GM23248 (cell line): Measurements from ENCODE around the gene MARK3. TPM values are rescaled to one million over a fixed set of nuclear protein-coding genes. Genes with fewer than 3 reads are reported as not detected.
A peak's percentile ranks its signal among the peaks of the same experiment; 100 is the strongest.

Experiments
- DNase-seq: peaks from one replicate; pipeline ENCODE4 v3.0.0-alpha.2; 2015
- H2AFZ ChIP-seq: fragments of 200-600 bp; sonication (generic); 2 replicates; pipeline ENCODE4 v1.6.1; 2016; ENCODE audit warnings: antibody characterized with exemption
- H3F3A ChIP-seq: fragments of 200-600 bp; sonication (generic); 2 replicates; pipeline ENCODE4 v1.6.1; 2016; ENCODE audit warnings: mild to moderate bottlenecking, antibody characterized with exemption, mixed run types; ENCODE audit not compliant: insufficient read depth
- H3K27ac ChIP-seq: fragments of 200-600 bp; sonication (generic); 2 replicates; pipeline ENCODE4 v1.5.1; 2016; ENCODE audit warnings: mild to moderate bottlenecking
- H3K27me3 ChIP-seq: fragments of 200-600 bp; sonication (generic); replicated peaks from 2 replicates; pipeline ENCODE4 v1.6.1; 2016; ENCODE audit warnings: mild to moderate bottlenecking; ENCODE audit not compliant: insufficient read depth
- H3K36me3 ChIP-seq: fragments of 200-600 bp; sonication (generic); 2 replicates; pipeline ENCODE4 v1.6.1; 2016; ENCODE audit warnings: low read depth, mild to moderate bottlenecking
- H3K4me1 ChIP-seq: fragments of 200-600 bp; sonication (generic); 2 replicates; pipeline ENCODE4 v1.6.1; 2016; ENCODE audit warnings: mild to moderate bottlenecking; ENCODE audit not compliant: insufficient read depth
- H3K4me2 ChIP-seq: fragments of 200-600 bp; sonication (generic); one replicate; pipeline ENCODE4 v1.6.1; 2016; ENCODE audit warnings: mild to moderate bottlenecking; ENCODE audit not compliant: unreplicated experiment
- H3K4me3 ChIP-seq: fragments of 200-600 bp; sonication (generic); 2 replicates; pipeline ENCODE4 v1.5.1; 2016; ENCODE audit warnings: mild to moderate bottlenecking
- H3K79me2 ChIP-seq: fragments of 200-600 bp; sonication (generic); 2 replicates; pipeline ENCODE4 v1.6.1; 2016; ENCODE audit warnings: mild to moderate bottlenecking; ENCODE audit not compliant: insufficient read depth
- H3K9ac ChIP-seq: fragments of 200-600 bp; sonication (generic); 2 replicates; pipeline ENCODE4 v1.6.1; 2016; ENCODE audit warnings: mild to moderate bottlenecking
- H3K9me2 ChIP-seq: fragments of 200-600 bp; sonication (generic); 2 replicates; pipeline ENCODE4 v1.6.1; 2016; ENCODE audit warnings: mixed run types, mild to moderate bottlenecking, moderate library complexity; ENCODE audit not compliant: insufficient read depth
- H3K9me3 ChIP-seq: fragments of 200-600 bp; sonication (generic); one replicate; pipeline ENCODE4 v1.6.1; 2017; ENCODE audit warnings: low read depth
- H4K20me1 ChIP-seq: fragments of 200-600 bp; sonication (generic); 2 replicates; pipeline ENCODE4 v1.6.0; 2016; ENCODE audit not compliant: insufficient read depth
- EZH2 ChIP-seq: fragments of 200-600 bp; sonication (generic); IDR thresholded peaks from 2 replicates; pipeline ENCODE4 v1.6.1; 2018; ENCODE audit warnings: antibody characterized with exemption, mild to moderate bottlenecking; ENCODE audit not compliant: insufficient read depth, poor library complexity, severe bottlenecking
- EZH2phosphoT487 ChIP-seq: fragments of 200-600 bp; sonication (generic); IDR thresholded peaks from 2 replicates; pipeline ENCODE4 v1.6.1; 2018; ENCODE audit warnings: antibody characterized with exemption, moderate library complexity, mild to moderate bottlenecking, low read depth; ENCODE audit not compliant: insufficient read depth
- WGBS, 2 experiments: methylation state at CpG; one replicate each; pipeline ENCODE4 v1.1.6; 2015 to 2017; ENCODE audit warnings: low lambda C conversion rate in 2 of 2, low coverage in 1 of 2; ENCODE audit errors: missing lambda C conversion rate in 2 of 2; 5-methylcytosine and 5-hydroxymethylcytosine counted together
- in situ Hi-C: fragments of 300-500 bp; cut with MboI; formaldehyde crosslinking; loops from 2 replicates; pipeline ENCODE4 v1.15.0; 2020
- polyA plus RNA-seq: library from polyadenylated mRNA; unstranded; fragments of >200 nt; fragmentation: Nextera tagmentation; extraction: Ambion mirVana; gene quantifications from 2 replicates; pipeline ENCODE4 v1.2.1, GENCODE V29; 2016
- total RNA-seq: library from RNA; depleted of rRNA; stranded (reverse); fragments of >200 nt; shearing (Covaris generic); gene quantifications from 2 replicates; pipeline ENCODE4 v1.2.3, GENCODE V29; 2014

The MARK3 gene
- total and polyA plus RNA-seq, 2 experiments from 2014 or later, result 32.9 to 80.6 TPM

GRCh38 chr14:103517721-103518421 is 132.7 kb downstream of the MARK3 start:
- peaks cover 20% of the 10 kb centered on the region for H3K4me1 ChIP-seq
- no peaks in the 10 kb centered on the region for H4K20me1 ChIP-seq
- no peak overlapping the region for H2AFZ ChIP-seq
- DNase-seq, result peak; percentile 41
- H3K27ac ChIP-seq, result no peak overlapping the region
- H3K9me3 ChIP-seq, result no peaks in the 10 kb centered on the region
- no peaks in the 10 kb centered on the region for H3K36me3 ChIP-seq
- H3F3A ChIP-seq, result peaks cover 19% of the 10 kb centered on the region
- no peaks in the 10 kb centered on the region for H3K27me3 ChIP-seq
- 50 to 51% methylated on average over 17 to 20 of the region's 20 CpGs for WGBS, 2 experiments
- in situ Hi-C loops, result no loop called here
- H3K9ac ChIP-seq, result peak overlapping the region; percentile 22; the same call in 1 of the 2 replicates
- TF ChIP-seq EZH2 (no peak), EZH2phosphoT487 (no peak)
- no peak overlapping the region for H3K4me3 ChIP-seq
- H3K9me2 ChIP-seq, result no peaks in the 10 kb centered on the region
- no peaks in the 10 kb centered on the region for H3K79me2 ChIP-seq
- no peak overlapping the region for H3K4me2 ChIP-seq

- peak; percentile 63 for DNase-seq
- no peak for TF ChIP-seq EZH2
- no peak for TF ChIP-seq EZH2phosphoT487
- no peak overlapping the region for H3K4me2 ChIP-seq
- H3K4me3 ChIP-seq, result no peak overlapping the region
- H3K27me3 ChIP-seq, result no peaks in the 10 kb centered on the region
- H3F3A ChIP-seq, result peaks cover 14% of the 10 kb centered on the region
- H3K4me1 ChIP-seq, result peaks cover 16% of the 10 kb centered on the region
- no peaks in the 10 kb centered on the region for H4K20me1 ChIP-seq
- no peaks in the 10 kb centered on the region for H3K36me3 ChIP-seq
- WGBS, 2 experiments, result 51 to 58% methylated on average over 9 of the region's 9 CpGs
- no peak overlapping the region for H3K27ac ChIP-seq
- H2AFZ ChIP-seq, result no peak overlapping the region
- no peaks in the 10 kb centered on the region for H3K79me2 ChIP-seq
- H3K9ac ChIP-seq, result peak overlapping the region; percentile 22; the same call in 1 of the 2 replicates
- in situ Hi-C loops, result no loop called here
- H3K9me2 ChIP-seq, result no peaks in the 10 kb centered on the region
- H3K9me3 ChIP-seq, result no peaks in the 10 kb centered on the region
Measured at GRCh38 chr14:103518422-103519042, 133.3 kb downstream of the MARK3 start.

GRCh38 chr14:103519043-103519836 is 134.0 kb downstream of the MARK3 start:
- Histone ChIP-seq H3K9ac (no peak overlapping the region), H3K4me2 (no peak overlapping the region), H3K9me2 (no peaks in the 10 kb centered on the region), H4K20me1 (no peaks in the 10 kb centered on the region), H3F3A (peaks cover 8% of the 10 kb centered on the region; the same call in 1 of the 2 replicates), H3K36me3 (no peaks in the 10 kb centered on the region), H3K79me2 (no peaks in the 10 kb centered on the region), H2AFZ (no peak overlapping the region), H3K4me3 (no peak overlapping the region), H3K27ac (peak overlapping the region; percentile 23; the same call in 1 of the 2 replicates), H3K27me3 (no peaks in the 10 kb centered on the region), H3K4me1 (peaks cover 11% of the 10 kb centered on the region), H3K9me3 (no peaks in the 10 kb centered on the region)
- peak; percentile 43 for DNase-seq
- 52 to 53% methylated on average over 13 of the region's 13 CpGs for WGBS, 2 experiments
- in situ Hi-C loops, result no loop called here
- TF ChIP-seq EZH2phosphoT487 (no peak), EZH2 (no peak)

- H3K27ac ChIP-seq, result peak overlapping the region; percentile 23; the same call in 1 of the 2 replicates
- H2AFZ ChIP-seq, result no peak overlapping the region
- H3K27me3 ChIP-seq, result no peaks in the 10 kb centered on the region
- no peak overlapping the region for H3K4me3 ChIP-seq
- no peak overlapping the region for H3K4me2 ChIP-seq
- peak; percentile 53 for DNase-seq
- in situ Hi-C loops, result no loop called here
- H3K36me3 ChIP-seq, result no peaks in the 10 kb centered on the region
- 46 to 51% methylated on average over 16 to 22 of the region's 22 CpGs for WGBS, 2 experiments
- H3K9ac ChIP-seq, result no peak overlapping the region
- H3K4me1 ChIP-seq, result peaks cover 11% of the 10 kb centered on the region
- peaks cover 8% of the 10 kb centered on the region; the same call in 1 of the 2 replicates for H3F3A ChIP-seq
- H3K9me2 ChIP-seq, result no peaks in the 10 kb centered on the region
- H3K79me2 ChIP-seq, result no peaks in the 10 kb centered on the region
- no peaks in the 10 kb centered on the region for H3K9me3 ChIP-seq
- no peaks in the 10 kb centered on the region for H4K20me1 ChIP-seq
- TF ChIP-seq EZH2phosphoT487 (no peak), EZH2 (no peak)
Measured at GRCh38 chr14:103519837-103520212, 134.6 kb downstream of the MARK3 start.
